SW480 (cell line): ENCODE results near the gene TPP2.

Experiments
- DNase-seq: peaks from one replicate; pipeline ENCODE4 v3.0.0-alpha.2; 2016; ENCODE audit warnings: low spot score

Gene TPP2

GRCh38 chr13:102657630-102658029, 60.8 kb downstream of the TPP2 start:
- no peak for DNase-seq

GRCh38 chr13:102658660-102659059, 61.9 kb downstream of the TPP2 start:
- DNase-seq, result no peak

GRCh38 chr13:102659168-102659713, 62.5 kb downstream of the TPP2 start:
- DNase-seq, result no peak

- DNase-seq, result no peak
Observed at GRCh38 chr13:102667023-102667422, 70.2 kb downstream of the TPP2 start.

- DNase-seq, result no peak
Observed at GRCh38 chr13:102667911-102668310, 71.1 kb downstream of the TPP2 start.

GRCh38 chr13:102670130-102670529, 73.3 kb downstream of the TPP2 start:
- no peak for DNase-seq

GRCh38 chr13:102675115-102675514, 78.3 kb downstream of the TPP2 start:
- DNase-seq, result no peak

GRCh38 chr13:102677122-102677521, 80.3 kb downstream of the TPP2 start:
- DNase-seq, result no peak

GRCh38 chr13:102678339-102679107, 81.7 kb downstream of the TPP2 start:
- DNase-seq, result no peak

GRCh38 chr13:102679449-102680132, 82.8 kb downstream of the TPP2 start:
- DNase-seq, result no peak

- no peak for DNase-seq
Observed at GRCh38 chr13:102680133-102680717, 83.4 kb downstream of the TPP2 start.

GRCh38 chr13:102680842-102681740, 84.3 kb downstream of the TPP2 start:
- DNase-seq, result no peak

GRCh38 chr13:102682211-102682610, 85.4 kb downstream of the TPP2 start:
- DNase-seq, result no peak

- no peak for DNase-seq
Observed at GRCh38 chr13:102682727-102683126, 85.9 kb downstream of the TPP2 start.

- DNase-seq, result no peak
Observed at GRCh38 chr13:102683637-102684036, 86.9 kb downstream of the TPP2 start.

- DNase-seq, result no peak
Observed at GRCh38 chr13:102686024-102686423, 89.2 kb downstream of the TPP2 start.

- DNase-seq, result no peak
Observed at GRCh38 chr13:102687520-102687919, 90.7 kb downstream of the TPP2 start.

- no peak for DNase-seq
Observed at GRCh38 chr13:102688306-102688973, 91.7 kb downstream of the TPP2 start.

GRCh38 chr13:102690883-102691282, 94.1 kb downstream of the TPP2 start:
- DNase-seq, result no peak

GRCh38 chr13:102692491-102692826, 95.7 kb downstream of the TPP2 start:
- no peak for DNase-seq

- DNase-seq, result no peak
Observed at GRCh38 chr13:102693250-102693649, 96.5 kb downstream of the TPP2 start.
